Fibroblast of the conjunctiva (primary cell): ENCODE measurements around the gene SSR1.

Experiments used
- DNase-seq: peaks from one replicate; pipeline ENCODE4 v3.0.0-alpha.2; 2010; ENCODE audit warnings: low read depth

The SSR1 gene

GRCh38 chr6:7257521-7258230 lies 55.3 kb downstream of the SSR1 start:
- DNase-seq, result no peak

- no peak for DNase-seq
These were observed 56.2 kb downstream of the SSR1 start for GRCh38 chr6:7256785-7257184.

- DNase-seq, result no peak
These were observed 57.1 kb downstream of the SSR1 start for GRCh38 chr6:7255918-7256317.

GRCh38 chr6:7254980-7255835 lies 57.8 kb downstream of the SSR1 start:
- DNase-seq, result no peak

GRCh38 chr6:7252390-7252789 lies 60.6 kb downstream of the SSR1 start:
- DNase-seq, result no peak

GRCh38 chr6:7251646-7252260 lies 61.2 kb downstream of the SSR1 start:
- no peak for DNase-seq

GRCh38 chr6:7250812-7251211 lies 62.2 kb downstream of the SSR1 start:
- DNase-seq, result no peak

GRCh38 chr6:7249946-7250643 lies 62.9 kb downstream of the SSR1 start:
- DNase-seq, result no peak

- DNase-seq, result no peak
These were observed 63.6 kb downstream of the SSR1 start for GRCh38 chr6:7249391-7249790.

- no peak for DNase-seq
These were observed 65.2 kb downstream of the SSR1 start for GRCh38 chr6:7247828-7248227.

- no peak for DNase-seq
These were observed 65.9 kb downstream of the SSR1 start for GRCh38 chr6:7247179-7247456.

GRCh38 chr6:7246401-7247178 lies 66.4 kb downstream of the SSR1 start:
- no peak for DNase-seq

- no peak for DNase-seq
These were observed 67.2 kb downstream of the SSR1 start for GRCh38 chr6:7245668-7246393.

GRCh38 chr6:7243179-7243981 lies 69.6 kb downstream of the SSR1 start:
- peak; percentile 39 for DNase-seq

- no peak for DNase-seq
These were observed 70.2 kb downstream of the SSR1 start for GRCh38 chr6:7242835-7243178.

GRCh38 chr6:7241709-7242645 lies 71.0 kb downstream of the SSR1 start:
- no peak for DNase-seq

GRCh38 chr6:7241160-7241559 lies 71.8 kb downstream of the SSR1 start:
- no peak for DNase-seq

- no peak for DNase-seq
These were observed 72.6 kb downstream of the SSR1 start for GRCh38 chr6:7240351-7240750.

- no peak for DNase-seq
These were observed 73.4 kb downstream of the SSR1 start for GRCh38 chr6:7239590-7239948.
